ENCODE results near the gene CLASP1. TPM values are rescaled to one million over a fixed set of nuclear protein-coding genes. Genes with fewer than 3 reads are reported as not detected.

Gene CLASP1
- total RNA-seq, 1 donor from 2014 or later, result 95.1 TPM

DNA sequence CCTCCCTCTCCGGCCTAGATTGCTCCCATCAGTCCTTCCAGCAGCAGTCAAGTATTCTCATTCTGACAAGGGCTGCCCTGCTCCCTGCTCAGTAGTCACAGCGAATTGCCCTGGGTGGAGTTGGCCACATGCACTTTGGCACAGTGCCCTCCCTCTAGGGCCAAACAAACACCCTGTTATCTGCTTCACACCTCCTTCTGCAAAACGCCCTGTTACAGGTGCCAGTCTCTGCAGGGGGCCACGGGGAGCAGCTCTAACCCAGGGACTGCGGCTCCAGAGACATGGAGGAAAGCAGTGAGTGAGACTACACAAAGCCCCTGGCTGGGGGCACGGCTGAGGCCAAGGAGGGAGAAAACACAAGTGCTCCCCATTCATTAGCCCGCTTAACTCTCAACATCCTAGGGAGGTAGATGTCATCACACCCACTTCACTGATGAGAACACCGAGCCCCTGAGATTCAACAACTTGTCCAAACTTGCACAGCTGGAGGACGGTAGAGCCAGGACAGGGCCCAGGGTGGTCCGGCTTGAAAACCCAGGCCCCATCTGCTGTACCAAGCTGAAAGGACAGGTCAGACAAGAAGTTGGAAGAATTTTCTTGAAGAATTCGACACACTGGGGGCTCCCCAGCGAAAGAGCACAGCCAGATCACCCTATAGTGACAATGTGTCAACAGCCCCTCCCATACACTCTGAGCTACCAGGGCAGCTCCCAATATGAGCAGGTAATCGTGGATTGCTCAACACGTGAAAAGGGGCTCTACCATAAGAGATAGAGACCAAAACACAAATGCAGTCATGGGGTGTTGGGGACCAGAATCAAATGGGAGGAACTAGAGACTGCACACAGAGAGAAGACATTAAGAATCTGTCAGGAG is 355.6 kb downstream of the CLASP1 start:
- Mint-ChIP-seq H3K4me3 (ENCODE audit: unreplicated experiment) (no peak overlapping the region), H3K27ac (ENCODE audit: unreplicated experiment) (no peak overlapping the region), H3K4me1 (ENCODE audit: unreplicated experiment) (no peaks in the 10 kb centered on the region), H3K9me3 (ENCODE audit: unreplicated experiment) (no peaks in the 10 kb centered on the region), H3K36me3 (ENCODE audit: low read depth, unreplicated experiment) (no peaks in the 10 kb centered on the region), H3K27me3 (ENCODE audit: unreplicated experiment) (peaks cover 3% of the 10 kb centered on the region)
- DNase-seq (ENCODE audit: low spot score), result no peak
- TF ChIP-seq, protein P1, sequence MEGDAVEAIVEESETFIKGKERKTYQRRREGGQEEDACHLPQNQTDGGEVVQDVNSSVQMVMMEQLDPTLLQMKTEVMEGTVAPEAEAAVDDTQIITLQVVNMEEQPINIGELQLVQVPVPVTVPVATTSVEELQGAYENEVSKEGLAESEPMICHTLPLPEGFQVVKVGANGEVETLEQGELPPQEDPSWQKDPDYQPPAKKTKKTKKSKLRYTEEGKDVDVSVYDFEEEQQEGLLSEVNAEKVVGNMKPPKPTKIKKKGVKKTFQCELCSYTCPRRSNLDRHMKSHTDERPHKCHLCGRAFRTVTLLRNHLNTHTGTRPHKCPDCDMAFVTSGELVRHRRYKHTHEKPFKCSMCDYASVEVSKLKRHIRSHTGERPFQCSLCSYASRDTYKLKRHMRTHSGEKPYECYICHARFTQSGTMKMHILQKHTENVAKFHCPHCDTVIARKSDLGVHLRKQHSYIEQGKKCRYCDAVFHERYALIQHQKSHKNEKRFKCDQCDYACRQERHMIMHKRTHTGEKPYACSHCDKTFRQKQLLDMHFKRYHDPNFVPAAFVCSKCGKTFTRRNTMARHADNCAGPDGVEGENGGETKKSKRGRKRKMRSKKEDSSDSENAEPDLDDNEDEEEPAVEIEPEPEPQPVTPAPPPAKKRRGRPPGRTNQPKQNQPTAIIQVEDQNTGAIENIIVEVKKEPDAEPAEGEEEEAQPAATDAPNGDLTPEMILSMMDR (IDR thresholded peaks at IDR 0.05; ENCODE audit: unreplicated experiment), result no peak

DNA sequence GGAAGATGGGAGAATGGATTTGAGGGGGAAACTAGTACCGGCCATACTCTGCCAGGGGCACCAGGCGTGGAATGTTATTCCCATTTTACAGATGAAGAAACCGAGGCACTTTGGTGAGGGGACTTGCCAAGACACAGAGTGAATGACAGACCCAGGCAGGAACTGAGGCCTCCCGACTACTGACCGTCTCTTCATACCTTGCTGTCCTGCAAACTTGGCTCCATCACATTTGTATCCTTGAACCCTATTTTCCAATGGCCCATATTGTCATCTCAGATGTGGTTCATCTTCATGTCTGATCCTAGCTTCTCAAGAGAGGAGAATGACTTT is 358.0 kb downstream of the CLASP1 start:
- Mint-ChIP-seq H3K27me3 (ENCODE audit: unreplicated experiment) (peaks cover 10% of the 10 kb centered on the region), H3K36me3 (ENCODE audit: low read depth, unreplicated experiment) (no peaks in the 10 kb centered on the region), H3K4me1 (ENCODE audit: unreplicated experiment) (peaks cover 4% of the 10 kb centered on the region), H3K9me3 (ENCODE audit: unreplicated experiment) (no peaks in the 10 kb centered on the region), H3K4me3 (ENCODE audit: unreplicated experiment) (no peak overlapping the region), H3K27ac (ENCODE audit: unreplicated experiment) (no peak overlapping the region)
- no peak for DNase-seq (ENCODE audit: low spot score)
- TF ChIP-seq, protein P1 (IDR thresholded peaks at IDR 0.05; ENCODE audit: unreplicated experiment), result no peak

DNA sequence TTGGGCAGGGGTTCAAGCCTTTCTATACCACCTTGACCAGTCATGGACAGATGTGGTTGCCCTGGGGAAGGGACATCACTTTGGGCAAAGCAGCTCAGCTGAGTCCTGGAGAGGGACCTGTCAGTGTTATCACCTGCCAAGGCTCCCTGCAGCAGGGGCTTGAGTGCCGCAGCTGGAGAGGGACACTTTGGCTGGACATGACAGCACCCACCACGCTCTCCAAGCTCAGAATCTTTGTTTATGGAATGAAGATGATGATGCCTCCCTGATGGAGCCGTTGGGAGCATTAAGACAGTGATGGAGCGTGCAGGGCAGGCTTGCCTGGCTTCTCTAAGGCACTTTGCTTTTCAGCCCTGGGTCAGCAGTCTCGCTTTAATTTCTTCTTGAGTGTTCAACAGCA is 360.0 kb downstream of the CLASP1 start:
- Mint-ChIP-seq H3K27ac (ENCODE audit: unreplicated experiment) (no peak overlapping the region), H3K4me3 (ENCODE audit: unreplicated experiment) (no peak overlapping the region), H3K9me3 (ENCODE audit: unreplicated experiment) (no peaks in the 10 kb centered on the region), H3K36me3 (ENCODE audit: low read depth, unreplicated experiment) (no peaks in the 10 kb centered on the region), H3K4me1 (ENCODE audit: unreplicated experiment) (peaks cover 10% of the 10 kb centered on the region), H3K27me3 (ENCODE audit: unreplicated experiment) (peaks cover 13% of the 10 kb centered on the region)
- no peak for DNase-seq (ENCODE audit: low spot score)
- TF ChIP-seq, protein P1 (IDR thresholded peaks at IDR 0.05; ENCODE audit: unreplicated experiment), result no peak

GRCh38 chr2:121288454-121289231 is 360.6 kb downstream of the CLASP1 start:
- TF ChIP-seq, protein P1 (IDR thresholded peaks at IDR 0.05; ENCODE audit: unreplicated experiment), result no peak
- no peak overlapping the region for H3K4me3 Mint-ChIP-seq (ENCODE audit: unreplicated experiment)
- no peaks in the 10 kb centered on the region for H3K9me3 Mint-ChIP-seq (ENCODE audit: unreplicated experiment)
- H3K4me1 Mint-ChIP-seq (ENCODE audit: unreplicated experiment), result peaks cover 12% of the 10 kb centered on the region
- H3K27me3 Mint-ChIP-seq (ENCODE audit: unreplicated experiment), result peaks cover 19% of the 10 kb centered on the region
- H3K36me3 Mint-ChIP-seq (ENCODE audit: low read depth, unreplicated experiment), result no peaks in the 10 kb centered on the region
- no peak for DNase-seq (ENCODE audit: low spot score)
- H3K27ac Mint-ChIP-seq (ENCODE audit: unreplicated experiment), result no peak overlapping the region

DNA sequence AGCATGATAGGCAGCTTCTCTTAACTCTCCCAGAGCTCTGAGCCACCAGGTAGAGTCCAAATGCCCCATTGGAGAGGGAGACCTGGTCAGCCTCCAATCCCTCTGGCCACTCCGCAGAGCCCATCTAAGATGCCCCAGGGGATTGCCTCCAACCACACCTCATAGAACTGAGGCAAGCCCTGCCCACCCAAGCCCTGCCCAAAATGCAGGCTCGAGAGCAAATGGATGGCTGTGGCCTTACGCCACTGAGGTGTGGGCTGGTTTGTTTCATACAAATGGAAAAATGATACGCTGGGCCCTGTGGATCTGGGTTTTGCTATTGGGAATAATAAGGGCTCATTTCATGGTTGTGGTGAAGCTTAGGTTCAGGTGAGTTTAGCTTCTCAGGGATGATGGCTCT is 361.3 kb downstream of the CLASP1 start:
- Mint-ChIP-seq H3K4me1 (ENCODE audit: unreplicated experiment) (peaks cover 12% of the 10 kb centered on the region), H3K27me3 (ENCODE audit: unreplicated experiment) (peaks cover 19% of the 10 kb centered on the region), H3K9me3 (ENCODE audit: unreplicated experiment) (no peaks in the 10 kb centered on the region), H3K27ac (ENCODE audit: unreplicated experiment) (no peak overlapping the region), H3K36me3 (ENCODE audit: low read depth, unreplicated experiment) (no peaks in the 10 kb centered on the region), H3K4me3 (ENCODE audit: unreplicated experiment) (no peak overlapping the region)
- TF ChIP-seq, protein P1 (IDR thresholded peaks at IDR 0.05; ENCODE audit: unreplicated experiment), result no peak
- DNase-seq (ENCODE audit: low spot score), result no peak
